SK-N-SH (cell line): ENCODE data around the gene DPEP1.

Experiments used
- EP300 ChIP-seq, 2 experiments: IDR thresholded peaks; 2 replicates each; pipeline versions ENCODE4 v1.4.0 to v1.6.1; 2012; ENCODE audit warnings: borderline replicate concordance in 1 of 2, low read depth in 1 of 2, low read length in 1 of 2
- EZH2phosphoT487 ChIP-seq: fragments of 200-600 bp; sonication (generic); IDR thresholded peaks from 2 replicates; pipeline ENCODE4 v1.6.1; 2017; ENCODE audit warnings: low read depth, mixed run types, mild to moderate bottlenecking, antibody characterized with exemption, moderate library complexity, borderline replicate concordance
- FOXJ3 ChIP-seq: sonication (generic); formaldehyde crosslinking; IDR thresholded peaks from 2 replicates; pipeline ENCODE4 v1.5.1; 2020; ENCODE audit warnings: mild to moderate bottlenecking, missing genetic modification reagents
- FOXM1 ChIP-seq: IDR thresholded peaks from 2 replicates; pipeline ENCODE4 v1.4.0; 2012; ENCODE audit warnings: low read depth, mild to moderate bottlenecking
- GATA2 ChIP-seq: sonication (generic); formaldehyde crosslinking; IDR thresholded peaks from 2 replicates; pipeline ENCODE4 v1.5.0; 2020; ENCODE audit warnings: mild to moderate bottlenecking, missing genetic modification reagents
- POLR2AphosphoS5 ChIP-seq: IDR thresholded peaks from 2 replicates; pipeline ENCODE4 v1.6.1; 2012; ENCODE audit warnings: low read depth, low read length
- RAD21 ChIP-seq: IDR thresholded peaks from 2 replicates; pipeline ENCODE4 v1.6.1; 2012; ENCODE audit warnings: mild to moderate bottlenecking, low read length
- SIN3A ChIP-seq: IDR thresholded peaks from 2 replicates; pipeline ENCODE4 v1.6.1; 2012; ENCODE audit warnings: low read depth, mild to moderate bottlenecking, low read length, moderate library complexity, borderline replicate concordance
- TAF1 ChIP-seq: IDR thresholded peaks from 2 replicates; pipeline ENCODE4 v1.6.1; 2012; ENCODE audit warnings: low read depth, mild to moderate bottlenecking, low read length, moderate library complexity, borderline replicate concordance
- TCF12 ChIP-seq: IDR thresholded peaks from 2 replicates; pipeline ENCODE4 v1.4.0; 2012
- TF ChIP-seq, protein P1 (sequence below): fragments of 200-600 bp; sonication (generic); IDR thresholded peaks from 2 replicates; pipeline ENCODE4 v1.6.1; 2017; ENCODE audit warnings: antibody characterized with exemption, mild to moderate bottlenecking, moderate library complexity
- TF ChIP-seq, protein P2 (sequence below): IDR thresholded peaks from 2 replicates; pipeline ENCODE4 v1.6.1; 2012; ENCODE audit warnings: mild to moderate bottlenecking, low read depth, low read length, moderate library complexity

DNA sequence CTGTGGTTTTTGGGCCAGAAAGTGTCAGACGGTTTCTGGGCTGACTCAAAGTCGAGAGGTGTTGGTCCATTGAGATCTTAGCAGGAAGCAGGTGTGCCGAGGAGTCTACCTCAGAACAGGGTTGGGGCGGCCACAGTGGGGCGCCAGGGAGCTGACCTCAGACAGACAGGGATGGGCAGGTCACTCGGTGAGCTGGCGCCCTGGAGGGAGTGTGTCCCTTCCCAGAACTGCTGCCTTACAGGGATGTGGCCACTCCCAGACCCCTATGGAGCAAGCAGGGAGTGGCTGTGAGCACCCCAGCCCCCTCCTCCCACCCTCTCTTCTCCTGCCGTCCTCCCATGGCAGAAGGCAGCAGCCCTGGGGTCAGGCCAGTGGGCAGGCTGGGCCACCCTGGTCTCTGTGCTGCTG lies 14.0 kb upstream of the DPEP1 start:
- TF ChIP-seq TCF12 (no peak), EP300 (IDR thresholded peaks at IDR 0.05; ENCODE audit: borderline replicate concordance in 1 of 2, low read depth in 1 of 2, low read length in 1 of 2) (no peak), POLR2AphosphoS5 (no peak), TAF1 (no peak), SIN3A (no peak), GATA2 (CRISPR knock-in tag) (no peak), FOXM1 (no peak), EZH2phosphoT487 (no peak), RAD21 (peak; percentile 38), FOXJ3 (CRISPR knock-in tag) (no peak)
- TF ChIP-seq, protein P1, sequence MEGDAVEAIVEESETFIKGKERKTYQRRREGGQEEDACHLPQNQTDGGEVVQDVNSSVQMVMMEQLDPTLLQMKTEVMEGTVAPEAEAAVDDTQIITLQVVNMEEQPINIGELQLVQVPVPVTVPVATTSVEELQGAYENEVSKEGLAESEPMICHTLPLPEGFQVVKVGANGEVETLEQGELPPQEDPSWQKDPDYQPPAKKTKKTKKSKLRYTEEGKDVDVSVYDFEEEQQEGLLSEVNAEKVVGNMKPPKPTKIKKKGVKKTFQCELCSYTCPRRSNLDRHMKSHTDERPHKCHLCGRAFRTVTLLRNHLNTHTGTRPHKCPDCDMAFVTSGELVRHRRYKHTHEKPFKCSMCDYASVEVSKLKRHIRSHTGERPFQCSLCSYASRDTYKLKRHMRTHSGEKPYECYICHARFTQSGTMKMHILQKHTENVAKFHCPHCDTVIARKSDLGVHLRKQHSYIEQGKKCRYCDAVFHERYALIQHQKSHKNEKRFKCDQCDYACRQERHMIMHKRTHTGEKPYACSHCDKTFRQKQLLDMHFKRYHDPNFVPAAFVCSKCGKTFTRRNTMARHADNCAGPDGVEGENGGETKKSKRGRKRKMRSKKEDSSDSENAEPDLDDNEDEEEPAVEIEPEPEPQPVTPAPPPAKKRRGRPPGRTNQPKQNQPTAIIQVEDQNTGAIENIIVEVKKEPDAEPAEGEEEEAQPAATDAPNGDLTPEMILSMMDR, result peak; percentile 55
- TF ChIP-seq, protein P2, sequence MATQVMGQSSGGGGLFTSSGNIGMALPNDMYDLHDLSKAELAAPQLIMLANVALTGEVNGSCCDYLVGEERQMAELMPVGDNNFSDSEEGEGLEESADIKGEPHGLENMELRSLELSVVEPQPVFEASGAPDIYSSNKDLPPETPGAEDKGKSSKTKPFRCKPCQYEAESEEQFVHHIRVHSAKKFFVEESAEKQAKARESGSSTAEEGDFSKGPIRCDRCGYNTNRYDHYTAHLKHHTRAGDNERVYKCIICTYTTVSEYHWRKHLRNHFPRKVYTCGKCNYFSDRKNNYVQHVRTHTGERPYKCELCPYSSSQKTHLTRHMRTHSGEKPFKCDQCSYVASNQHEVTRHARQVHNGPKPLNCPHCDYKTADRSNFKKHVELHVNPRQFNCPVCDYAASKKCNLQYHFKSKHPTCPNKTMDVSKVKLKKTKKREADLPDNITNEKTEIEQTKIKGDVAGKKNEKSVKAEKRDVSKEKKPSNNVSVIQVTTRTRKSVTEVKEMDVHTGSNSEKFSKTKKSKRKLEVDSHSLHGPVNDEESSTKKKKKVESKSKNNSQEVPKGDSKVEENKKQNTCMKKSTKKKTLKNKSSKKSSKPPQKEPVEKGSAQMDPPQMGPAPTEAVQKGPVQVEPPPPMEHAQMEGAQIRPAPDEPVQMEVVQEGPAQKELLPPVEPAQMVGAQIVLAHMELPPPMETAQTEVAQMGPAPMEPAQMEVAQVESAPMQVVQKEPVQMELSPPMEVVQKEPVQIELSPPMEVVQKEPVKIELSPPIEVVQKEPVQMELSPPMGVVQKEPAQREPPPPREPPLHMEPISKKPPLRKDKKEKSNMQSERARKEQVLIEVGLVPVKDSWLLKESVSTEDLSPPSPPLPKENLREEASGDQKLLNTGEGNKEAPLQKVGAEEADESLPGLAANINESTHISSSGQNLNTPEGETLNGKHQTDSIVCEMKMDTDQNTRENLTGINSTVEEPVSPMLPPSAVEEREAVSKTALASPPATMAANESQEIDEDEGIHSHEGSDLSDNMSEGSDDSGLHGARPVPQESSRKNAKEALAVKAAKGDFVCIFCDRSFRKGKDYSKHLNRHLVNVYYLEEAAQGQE, result no peak
